Mesenchymal stem cell (in vitro differentiated cells and primary cell): ENCODE measurements around the gene ADCY5.

Experiments used
- DNase-seq: peaks from one replicate; pipeline ENCODE4 v3.0.0-alpha.2; 2013
- H2AFZ ChIP-seq: one replicate; pipeline ENCODE4 v1.6.1; 2013; ENCODE audit warnings: low read depth, mild to moderate bottlenecking, control low read depth, inconsistent platforms, low read length, moderate library complexity
- H2AK5ac ChIP-seq: 2 replicates; pipeline ENCODE4 v1.6.1; 2013; ENCODE audit warnings: low read length, moderate library complexity, mild to moderate bottlenecking, inconsistent platforms; ENCODE audit not compliant: severe bottlenecking
- H2BK120ac ChIP-seq: one replicate; pipeline ENCODE4 v1.6.1; 2013; ENCODE audit warnings: low read depth, mild to moderate bottlenecking, inconsistent platforms, low read length, moderate library complexity
- H2BK12ac ChIP-seq, 2 experiments: one replicate each; pipeline ENCODE4 v1.6.1; 2013; ENCODE audit warnings: inconsistent platforms in 2 of 2, low read length in 2 of 2, mild to moderate bottlenecking in 2 of 2, moderate library complexity in 2 of 2, control low read depth in 1 of 2
- H2BK15ac ChIP-seq: one replicate; pipeline ENCODE4 v1.6.1; 2013; ENCODE audit warnings: mild to moderate bottlenecking, low read depth, inconsistent platforms; ENCODE audit not compliant: poor library complexity, severe bottlenecking
- H2BK5ac ChIP-seq: 2 replicates; pipeline ENCODE4 v1.6.1; 2013; ENCODE audit warnings: low read depth, mild to moderate bottlenecking, low read length, control low read depth, inconsistent platforms; ENCODE audit not compliant: poor library complexity, severe bottlenecking
- H3K14ac ChIP-seq, 2 experiments: one replicate each; pipeline ENCODE4 v1.6.1; 2013; ENCODE audit warnings: inconsistent platforms in 2 of 2, low read length in 2 of 2, control low read depth in 1 of 2, mild to moderate bottlenecking in 1 of 2, moderate library complexity in 1 of 2
- H3K18ac ChIP-seq, 2 experiments: one replicate each; pipeline ENCODE4 v1.6.1; 2013; ENCODE audit warnings: inconsistent platforms in 2 of 2, low read length in 2 of 2, control low read depth in 1 of 2, low read depth in 1 of 2, mild to moderate bottlenecking in 1 of 2
- H3K23ac ChIP-seq, 2 experiments: one replicate each; pipeline ENCODE4 v1.6.1; 2013; ENCODE audit warnings: inconsistent platforms in 2 of 2, low read length in 2 of 2, mild to moderate bottlenecking in 2 of 2, moderate library complexity in 2 of 2, control low read depth in 1 of 2
- H3K27ac ChIP-seq: 2 replicates; pipeline ENCODE4 v1.5.1; 2013; ENCODE audit warnings: mild to moderate bottlenecking, moderate library complexity, low read length, control low read depth, inconsistent platforms; ENCODE audit not compliant: poor library complexity, severe bottlenecking
- H3K27me3 ChIP-seq, 2 experiments: 2 replicates each; pipeline versions ENCODE4 v1.6.1 to v1.7.0; 2013; ENCODE audit warnings: low read length in 2 of 2, mild to moderate bottlenecking in 2 of 2, moderate library complexity in 2 of 2, control low read depth in 1 of 2, inconsistent platforms in 1 of 2; ENCODE audit not compliant: control insufficient read depth in 1 of 2, insufficient read depth in 1 of 2
- H3K36me3 ChIP-seq, 2 experiments: 2 replicates each; pipeline versions ENCODE4 v1.6.1 to v1.7.0; 2013; ENCODE audit warnings: low read length in 2 of 2, control low read depth in 1 of 2, inconsistent platforms in 1 of 2, low read depth in 1 of 2, mild to moderate bottlenecking in 1 of 2; ENCODE audit not compliant: insufficient read depth in 2 of 2, control insufficient read depth in 1 of 2
- H3K4ac ChIP-seq, 2 experiments: one replicate each; pipeline ENCODE4 v1.6.1; 2013; ENCODE audit warnings: inconsistent platforms in 2 of 2, low read length in 2 of 2, mild to moderate bottlenecking in 2 of 2, moderate library complexity in 2 of 2, control low read depth in 1 of 2, low read depth in 1 of 2
- H3K4me1 ChIP-seq: 2 replicates; pipeline ENCODE4 v1.6.1; 2013; ENCODE audit warnings: low read depth, low read length, control low read depth; ENCODE audit not compliant: control insufficient read depth, insufficient read depth
- H3K4me2 ChIP-seq: 2 replicates; pipeline ENCODE4 v1.6.1; 2013; ENCODE audit warnings: low read length, mild to moderate bottlenecking, inconsistent platforms; ENCODE audit not compliant: poor library complexity, severe bottlenecking
- H3K4me3 ChIP-seq, 2 experiments: 2 replicates each; pipeline versions ENCODE4 v1.5.1 to v1.7.0; 2013; ENCODE audit warnings: low read length in 2 of 2, mild to moderate bottlenecking in 2 of 2, control low read depth in 1 of 2, low read depth in 1 of 2; ENCODE audit not compliant: insufficient read depth in 1 of 2
- H3K79me1 ChIP-seq: replicated peaks from 2 replicates; pipeline ENCODE4 v1.6.1; 2013; ENCODE audit warnings: mild to moderate bottlenecking, control low read depth, low read length, inconsistent platforms; ENCODE audit not compliant: poor library complexity, severe bottlenecking
- H3K9ac ChIP-seq: 2 replicates; pipeline ENCODE4 v1.7.0; 2013; ENCODE audit warnings: mild to moderate bottlenecking, low read length, moderate library complexity
- H3K9me3 ChIP-seq: 2 replicates; pipeline ENCODE4 v1.7.0; 2013; ENCODE audit warnings: mild to moderate bottlenecking, low read length; ENCODE audit not compliant: control insufficient read depth
- H4K8ac ChIP-seq: one replicate; pipeline ENCODE4 v1.6.1; 2013; ENCODE audit warnings: inconsistent platforms, mild to moderate bottlenecking, low read length, moderate library complexity
- H4K91ac ChIP-seq: one replicate; pipeline ENCODE4 v1.6.1; 2013; ENCODE audit warnings: mild to moderate bottlenecking, low read length, inconsistent platforms
- WGBS: methylation state at CpG from one replicate; pipeline ENCODE4 v1.1.7; 2013; ENCODE audit warnings: mixed read lengths; 5-methylcytosine and 5-hydroxymethylcytosine counted together

Gene ADCY5

GRCh38 chr3:123376451-123377242, 72.2 kb downstream of the ADCY5 start:
- Histone ChIP-seq H3K18ac (no peak overlapping the region), H2BK12ac (no peak overlapping the region), H2BK15ac (no peak overlapping the region), H3K27me3 (peaks cover 83 to 97% of the 10 kb centered on the region in 2 experiments), H3K4me3 (no peak overlapping the region), H4K8ac (no peak overlapping the region), H3K23ac (no peak overlapping the region), H4K91ac (no peak overlapping the region), H3K27ac (no peak overlapping the region), H3K9me3 (no peaks in the 10 kb centered on the region), H3K4me1 (no peaks in the 10 kb centered on the region), H3K14ac (no peak overlapping the region), H3K4me2 (no peak overlapping the region), H2BK5ac (no peak overlapping the region), H2AFZ (no peak overlapping the region), H2AK5ac (no peak overlapping the region), H2BK120ac (no peak overlapping the region), H3K4ac (no peak overlapping the region), H3K79me1 (no peaks in the 10 kb centered on the region), H3K9ac (no peak overlapping the region), H3K36me3 (no peaks in the 10 kb centered on the region)
- no peak for DNase-seq
- WGBS = 67% methylated on average over 11 of the region's 11 CpGs

GRCh38 chr3:123375014-123375940, 73.6 kb downstream of the ADCY5 start:
- DNase-seq = peak; percentile 36
- Histone ChIP-seq H3K14ac (no peak overlapping the region), H3K4me3 (no peak overlapping the region), H3K4me2 (no peak overlapping the region), H3K4ac (no peak overlapping the region), H3K27me3 (peaks cover 92% of the 10 kb centered on the region in 2 experiments), H3K27ac (no peak overlapping the region), H4K8ac (no peak overlapping the region), H2AK5ac (no peak overlapping the region), H3K79me1 (no peaks in the 10 kb centered on the region), H3K4me1 (no peaks in the 10 kb centered on the region), H3K9ac (no peak overlapping the region), H3K36me3 (no peaks in the 10 kb centered on the region), H4K91ac (no peak overlapping the region), H2BK5ac (no peak overlapping the region), H2AFZ (no peak overlapping the region), H2BK12ac (no peak overlapping the region), H3K18ac (no peak overlapping the region), H3K23ac (no peak overlapping the region), H2BK120ac (no peak overlapping the region), H2BK15ac (no peak overlapping the region), H3K9me3 (no peaks in the 10 kb centered on the region)
- 37% methylated on average over 13 of the region's 13 CpGs for WGBS

- Histone ChIP-seq H3K14ac (no peak overlapping the region), H3K36me3 (no peaks in the 10 kb centered on the region), H2AK5ac (no peak overlapping the region), H3K4me2 (no peak overlapping the region), H3K4me1 (no peaks in the 10 kb centered on the region), H3K23ac (no peak overlapping the region), H4K8ac (no peak overlapping the region), H3K79me1 (no peaks in the 10 kb centered on the region), H2BK120ac (no peak overlapping the region), H2AFZ (no peak overlapping the region), H3K4me3 (no peak overlapping the region), H2BK5ac (no peak overlapping the region), H3K9ac (no peak overlapping the region), H2BK15ac (no peak overlapping the region), H4K91ac (no peak overlapping the region), H3K9me3 (peaks cover 4% of the 10 kb centered on the region), H3K27me3 (peaks cover 87 to 91% of the 10 kb centered on the region in 2 experiments), H3K4ac (no peak overlapping the region), H2BK12ac (no peak overlapping the region), H3K18ac (no peak overlapping the region), H3K27ac (no peak overlapping the region)
- 81% methylated on average over 2 of the region's 2 CpGs for WGBS
- DNase-seq = no peak
Observed at GRCh38 chr3:123374016-123374415, 74.9 kb downstream of the ADCY5 start.

- 39% methylated on average over 11 of the region's 13 CpGs for WGBS
- peaks cover 5% of the 10 kb centered on the region for H3K9me3 ChIP-seq
- H2AFZ ChIP-seq = no peak overlapping the region
- no peak overlapping the region for H3K14ac ChIP-seq
- no peak overlapping the region for H3K27ac ChIP-seq
- H3K4me3 ChIP-seq = no peak overlapping the region
- no peak overlapping the region for H3K4me2 ChIP-seq
- no peak overlapping the region for H2AK5ac ChIP-seq
- no peak overlapping the region for H2BK12ac ChIP-seq
- no peak overlapping the region for H4K8ac ChIP-seq
- no peak overlapping the region for H3K9ac ChIP-seq
- H3K23ac ChIP-seq = no peak overlapping the region
- H3K4me1 ChIP-seq = no peaks in the 10 kb centered on the region
- H2BK120ac ChIP-seq = no peak overlapping the region
- no peak overlapping the region for H3K18ac ChIP-seq
- H3K36me3 ChIP-seq = no peaks in the 10 kb centered on the region
- no peak overlapping the region for H2BK5ac ChIP-seq
- DNase-seq = no peak
- no peak overlapping the region for H4K91ac ChIP-seq
- no peaks in the 10 kb centered on the region for H3K79me1 ChIP-seq
- no peak overlapping the region for H2BK15ac ChIP-seq
- no peak overlapping the region for H3K4ac ChIP-seq
- H3K27me3 ChIP-seq = peaks cover 82 to 87% of the 10 kb centered on the region in 2 experiments
Observed at GRCh38 chr3:123373474-123373987, 75.4 kb downstream of the ADCY5 start.
